ENCODE data around the gene ADGRL4.
"Not testable (repeated sequence)": the region's sequence is repeated elsewhere in the genome, so short reads cannot be mapped to it uniquely, and the experiment has no call there.

ADGRL4 gene

GRCh38 chr1:78913950-78914349 lies 92.6 kb downstream of the ADGRL4 start:
- no peak for DNase-seq

DNA sequence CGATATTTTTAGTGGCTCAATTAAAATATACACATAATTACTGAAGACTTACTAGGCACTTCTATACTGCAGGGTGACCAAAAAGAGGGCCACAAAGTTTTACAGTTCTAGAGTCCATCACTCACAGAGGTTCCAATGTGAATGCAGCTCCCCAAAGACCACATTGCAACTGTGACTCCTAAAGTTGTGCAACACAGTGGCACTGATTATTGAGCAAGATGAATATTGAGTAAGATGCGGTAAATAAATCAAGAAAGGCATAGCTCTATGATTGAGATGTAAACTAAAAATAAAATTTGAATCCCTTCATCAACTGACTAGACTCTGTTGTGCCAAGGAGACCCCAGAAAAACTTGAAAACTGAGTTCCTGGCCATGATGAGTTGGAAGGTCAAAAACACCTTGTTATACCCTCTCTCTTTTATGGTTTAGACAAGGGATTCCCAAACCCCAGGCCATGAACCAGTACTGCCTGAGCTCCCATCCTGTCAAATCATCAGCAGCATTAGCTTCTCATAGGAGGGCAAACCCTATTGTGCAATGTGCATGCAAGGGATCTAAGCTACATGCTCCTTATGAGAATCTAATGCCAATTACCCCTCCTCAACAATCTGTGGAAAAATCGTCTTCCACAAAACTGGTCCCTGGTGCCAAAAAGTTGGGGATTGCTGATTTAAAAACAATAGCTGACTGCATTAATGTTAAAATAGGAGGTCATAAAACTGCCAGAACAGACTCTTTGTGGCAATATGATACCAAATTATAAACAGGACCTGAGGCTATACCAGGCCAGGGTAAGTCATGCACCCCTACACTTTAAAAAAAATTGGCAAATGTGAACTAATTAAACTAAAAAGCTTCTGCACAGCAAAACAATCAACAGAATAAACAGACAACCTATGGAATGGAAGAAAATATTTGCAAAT lies 94.3 kb downstream of the ADGRL4 start:
- DNase-seq = no peak

- DNase-seq = no peak
These were observed 103.9 kb downstream of the ADGRL4 start for GRCh38 chr1:78902641-78903040.

- DNase-seq = no peak
These were observed 111.7 kb downstream of the ADGRL4 start for GRCh38 chr1:78894811-78895210.

DNA sequence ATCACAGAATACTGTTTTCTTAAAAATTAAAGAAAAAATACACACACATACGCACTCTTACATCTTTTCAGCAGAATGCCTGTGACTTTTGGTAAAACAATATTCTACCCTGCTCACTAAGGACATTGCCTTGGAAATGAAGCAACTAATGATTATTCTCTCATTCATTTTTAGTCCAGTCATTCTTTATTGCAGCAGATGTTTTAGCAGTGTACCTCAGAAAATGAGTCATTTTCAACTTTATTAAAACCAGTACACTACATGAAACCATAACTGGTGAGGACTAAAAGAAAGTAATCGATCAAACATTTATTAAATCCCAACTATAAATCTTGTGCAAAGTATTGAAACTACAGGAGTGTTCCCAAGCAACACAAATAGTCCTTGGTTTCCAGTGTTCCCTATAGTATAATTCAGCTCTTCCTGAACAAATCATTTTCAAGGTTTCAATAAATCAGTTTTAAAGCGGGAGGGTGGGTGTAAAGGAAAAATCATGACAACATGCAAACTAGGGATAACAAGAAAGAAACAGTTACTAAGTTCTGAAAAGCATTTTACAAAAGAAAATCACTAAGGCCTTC lies 114.2 kb downstream of the ADGRL4 start:
- DNase-seq = no peak

DNA sequence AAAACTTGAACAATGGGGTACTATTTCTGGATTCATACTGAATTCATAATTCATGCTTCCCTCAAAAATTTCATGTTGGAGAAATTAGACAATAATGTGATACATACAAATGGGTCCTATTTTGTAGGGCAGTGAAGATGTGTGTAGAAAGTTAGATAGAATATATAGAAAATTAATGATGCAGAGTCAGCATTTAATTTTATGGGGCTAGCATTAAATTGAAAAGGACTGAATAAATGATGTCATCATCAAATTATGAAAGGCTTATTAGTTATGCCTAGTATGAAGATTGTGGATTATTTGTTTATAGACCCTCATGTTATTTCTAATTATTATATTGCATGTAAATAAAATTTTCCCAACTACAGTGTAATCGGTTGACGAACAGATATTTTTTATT lies 119.1 kb downstream of the ADGRL4 start:
- DNase-seq = no peak

GRCh38 chr1:78884685-78885452 lies 121.7 kb downstream of the ADGRL4 start:
- no peak for DNase-seq

DNA sequence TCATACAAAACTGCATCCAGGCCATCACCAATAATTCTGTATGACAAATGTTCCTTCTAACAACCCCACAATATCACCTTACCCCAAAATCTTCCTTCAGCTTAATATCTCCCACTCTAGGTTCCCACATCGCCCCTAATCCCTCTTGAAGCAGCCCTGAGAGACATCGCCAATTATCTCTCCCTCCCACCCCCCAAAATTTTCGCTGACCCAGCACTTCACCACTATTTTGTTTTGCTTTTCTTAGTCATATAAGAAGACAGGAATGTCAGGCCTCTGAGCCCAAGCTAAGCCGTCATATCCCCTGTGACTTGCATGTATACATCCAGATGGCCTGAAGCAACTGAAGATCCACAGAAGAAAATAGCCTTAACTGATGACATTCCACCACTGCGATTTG lies 126.3 kb downstream of the ADGRL4 start:
- no peak for DNase-seq

DNA sequence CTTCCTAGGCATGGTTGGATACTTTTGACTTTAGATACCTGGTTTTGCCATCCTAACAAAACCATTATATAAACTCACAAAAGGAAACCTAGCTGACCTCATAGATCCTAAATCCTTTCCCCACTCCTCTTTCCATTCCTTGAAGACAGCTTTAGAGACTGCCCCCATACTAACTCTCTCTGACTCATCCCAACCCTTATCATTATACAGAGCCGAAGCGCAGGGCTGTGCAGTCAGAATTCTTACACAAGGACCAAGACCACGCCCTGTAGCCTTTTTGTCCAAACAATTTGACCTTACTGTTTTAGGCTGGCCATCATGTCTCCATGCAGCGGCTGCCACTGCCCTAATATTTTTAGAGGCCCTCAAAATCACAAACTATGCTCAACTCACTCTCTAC lies 130.5 kb downstream of the ADGRL4 start:
- not testable (repeated sequence) for DNase-seq

- not testable (repeated sequence) for DNase-seq
These were observed 133.7 kb downstream of the ADGRL4 start for GRCh38 chr1:78872801-78873200.

- DNase-seq = no peak
These were observed 135.3 kb downstream of the ADGRL4 start for GRCh38 chr1:78871249-78871648.

DNA sequence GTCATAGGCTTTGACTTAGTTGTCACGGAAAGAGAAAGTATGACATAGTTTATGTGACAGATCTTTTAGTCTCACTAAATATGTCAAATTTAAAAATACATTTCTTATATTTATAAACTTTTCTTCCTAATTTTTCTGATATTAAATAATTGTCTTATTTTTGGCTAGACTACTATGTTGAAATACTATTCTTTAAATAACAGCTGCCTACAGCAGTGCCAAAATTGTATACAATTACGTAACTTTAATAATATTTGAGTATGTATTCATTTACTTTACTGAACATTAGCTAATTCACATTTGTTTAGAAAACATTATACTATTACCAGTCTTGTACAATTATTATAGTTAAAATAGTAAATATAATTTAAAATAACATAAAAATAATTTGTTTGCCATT lies 137.4 kb downstream of the ADGRL4 start:
- DNase-seq = no peak

DNA sequence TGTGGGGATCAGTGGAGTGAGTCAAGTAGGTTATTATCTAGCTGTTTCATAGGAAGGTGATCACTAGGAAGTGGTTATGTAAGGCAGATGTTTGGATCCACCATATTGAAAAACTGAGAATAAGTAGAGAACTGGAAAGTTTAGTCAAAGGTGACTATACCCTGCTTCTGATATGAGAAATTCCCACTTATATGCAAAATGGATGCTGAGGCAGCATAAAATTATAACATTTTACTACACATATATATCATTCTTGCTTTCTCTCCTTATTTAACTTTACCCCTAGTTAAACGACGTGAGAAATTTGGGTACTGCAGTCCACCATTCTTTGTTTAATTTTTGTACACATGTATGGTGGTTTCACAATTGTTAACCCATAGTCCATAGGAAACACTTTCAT lies 142.4 kb downstream of the ADGRL4 start:
- no peak for DNase-seq

DNA sequence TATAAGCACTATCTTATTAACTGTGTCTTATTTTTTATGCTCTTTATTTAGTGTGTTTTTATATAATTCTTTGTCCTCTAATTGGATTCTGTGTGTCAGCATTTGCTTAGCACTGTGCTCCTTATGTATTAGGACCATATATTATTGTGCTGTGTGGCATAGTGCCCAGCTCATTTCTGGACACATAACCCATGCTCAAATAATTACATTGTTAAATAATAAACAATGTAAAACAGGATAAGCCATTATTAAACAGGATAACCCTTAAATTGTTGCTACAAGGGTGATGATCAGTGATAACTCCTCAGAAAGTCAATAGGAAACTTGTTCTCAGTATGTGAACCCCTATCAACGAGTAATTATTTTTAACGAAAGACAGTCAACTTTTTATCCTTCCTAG lies 150.4 kb downstream of the ADGRL4 start:
- no peak for DNase-seq

GRCh38 chr1:78855258-78855657 lies 151.3 kb downstream of the ADGRL4 start:
- no peak for DNase-seq

DNA sequence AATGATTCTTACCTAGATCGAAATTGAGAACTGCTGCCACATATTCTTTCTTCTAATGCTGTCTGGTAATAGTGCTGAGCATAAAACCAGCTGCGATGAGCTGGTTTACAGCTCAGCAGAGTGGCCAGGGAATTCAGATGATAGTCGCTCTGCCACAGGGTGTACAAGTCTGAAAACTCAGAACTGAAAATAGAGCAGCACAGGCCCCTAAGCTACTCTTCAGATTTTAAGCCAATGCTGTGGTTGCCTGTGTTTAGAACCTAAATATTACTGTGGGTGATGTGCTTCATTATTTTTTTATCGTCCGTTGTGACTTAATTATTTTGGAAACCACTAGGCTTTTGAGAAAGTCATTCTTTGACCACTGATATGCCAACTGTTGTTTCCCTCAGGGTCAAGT lies 152.0 kb downstream of the ADGRL4 start:
- no peak for DNase-seq

GRCh38 chr1:78843546-78843945 lies 163.0 kb downstream of the ADGRL4 start:
- no peak for DNase-seq

GRCh38 chr1:78843111-78843510 lies 163.4 kb downstream of the ADGRL4 start:
- DNase-seq = no peak

DNA sequence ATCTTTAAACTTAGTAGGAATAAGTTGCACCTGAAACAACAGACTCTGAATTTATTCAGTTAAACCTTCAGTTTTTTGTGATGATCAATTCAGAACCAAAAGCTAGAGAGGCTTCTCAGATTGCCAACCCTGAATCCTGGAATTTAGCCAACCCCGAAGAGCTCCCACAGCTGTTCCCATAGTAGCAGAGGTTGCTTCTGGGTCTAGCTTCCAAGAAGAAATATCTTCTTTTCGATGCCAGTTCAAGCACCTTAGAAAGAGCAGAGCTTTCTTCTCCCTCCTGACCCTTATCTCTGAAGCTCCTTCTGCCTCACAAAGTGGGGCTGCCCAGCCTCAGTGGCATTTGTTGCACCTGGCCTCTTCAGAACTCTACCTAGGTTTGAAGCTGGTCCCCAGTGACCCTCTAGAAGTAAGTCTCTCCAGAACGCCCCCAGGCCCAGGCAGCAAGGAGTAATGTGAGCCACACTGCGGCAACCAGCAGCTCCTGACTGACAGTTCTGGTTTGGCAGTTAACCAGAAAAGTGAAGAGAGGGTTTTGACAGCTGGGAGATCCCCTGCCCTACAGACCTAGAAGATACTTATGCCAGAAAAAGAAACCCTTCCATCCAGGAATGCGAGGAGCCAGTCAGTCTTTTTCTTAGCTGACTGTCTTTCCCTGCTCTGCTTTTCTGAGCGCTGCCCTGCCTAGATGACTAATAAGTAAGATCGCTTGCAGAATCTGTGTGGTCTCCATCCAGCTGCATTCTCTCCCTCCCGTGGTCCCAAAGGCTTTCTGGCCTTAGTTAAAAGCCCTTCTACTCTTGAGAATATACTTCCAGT lies 165.9 kb downstream of the ADGRL4 start:
- DNase-seq = no peak

All from NCI-H1930 (cell line).